PFSK-1 (cell line): Measurements from ENCODE around the gene KRTAP10-1.

ENCODE experiments used
- FOXP2 ChIP-seq: optimal IDR thresholded peaks from 2 replicates; pipeline ENCODE3; 2011; ENCODE audit warnings: borderline replicate concordance, control low read depth, inconsistent platforms; ENCODE audit not compliant: insufficient read depth; ENCODE audit errors: extremely low read length, extremely low read depth
- POLR2AphosphoS5 ChIP-seq: IDR thresholded peaks from 2 replicates; pipeline ENCODE4 v1.6.1; 2012; ENCODE audit warnings: low read depth, mild to moderate bottlenecking, control low read depth, low read length, moderate library complexity
- SIN3A ChIP-seq: IDR thresholded peaks from 2 replicates; pipeline ENCODE4 v1.6.1; 2012; ENCODE audit warnings: mild to moderate bottlenecking, low read length, moderate library complexity, borderline replicate concordance; ENCODE audit not compliant: insufficient read depth
- TAF1 ChIP-seq: IDR thresholded peaks from 2 replicates; pipeline ENCODE4 v1.6.1; 2012; ENCODE audit warnings: low read length, control low read depth, borderline replicate concordance; ENCODE audit not compliant: insufficient read depth
- TF ChIP-seq, protein P1 (sequence below), 2 experiments: IDR thresholded peaks; 2 replicates each; pipeline versions ENCODE4 v1.6.1 to v1.8.0; 2011 to 2012; ENCODE audit warnings: low read depth in 2 of 2, low read length in 2 of 2, control low read depth in 1 of 2, inconsistent platforms in 1 of 2, mild to moderate bottlenecking in 1 of 2, moderate library complexity in 1 of 2; ENCODE audit not compliant: insufficient read depth in 1 of 2

Gene KRTAP10-1

DNA sequence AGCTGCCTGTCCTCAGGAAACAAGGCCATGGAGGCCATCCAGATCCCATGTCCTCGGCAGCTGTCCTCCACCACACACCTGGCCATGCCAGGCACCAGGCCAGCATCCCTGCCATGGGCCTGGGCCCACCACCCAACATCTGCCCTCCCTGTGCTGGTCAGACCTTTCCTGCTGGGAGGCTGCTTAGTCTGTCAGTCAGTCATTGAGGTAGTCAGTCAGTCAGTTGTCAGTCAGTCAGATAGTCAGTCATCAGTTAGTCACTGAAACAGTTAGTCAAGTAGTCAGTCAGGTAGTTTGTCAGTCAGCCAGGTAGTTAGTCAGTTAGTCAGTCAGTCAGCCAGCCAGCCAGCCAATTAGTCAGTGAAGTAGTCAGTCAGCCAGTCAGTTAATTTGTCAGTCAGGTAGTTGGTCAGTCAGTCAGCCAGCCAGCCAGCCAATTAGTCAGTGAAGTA, 17.2 kb downstream of the KRTAP10-1 start:
- TF ChIP-seq, protein P1, sequence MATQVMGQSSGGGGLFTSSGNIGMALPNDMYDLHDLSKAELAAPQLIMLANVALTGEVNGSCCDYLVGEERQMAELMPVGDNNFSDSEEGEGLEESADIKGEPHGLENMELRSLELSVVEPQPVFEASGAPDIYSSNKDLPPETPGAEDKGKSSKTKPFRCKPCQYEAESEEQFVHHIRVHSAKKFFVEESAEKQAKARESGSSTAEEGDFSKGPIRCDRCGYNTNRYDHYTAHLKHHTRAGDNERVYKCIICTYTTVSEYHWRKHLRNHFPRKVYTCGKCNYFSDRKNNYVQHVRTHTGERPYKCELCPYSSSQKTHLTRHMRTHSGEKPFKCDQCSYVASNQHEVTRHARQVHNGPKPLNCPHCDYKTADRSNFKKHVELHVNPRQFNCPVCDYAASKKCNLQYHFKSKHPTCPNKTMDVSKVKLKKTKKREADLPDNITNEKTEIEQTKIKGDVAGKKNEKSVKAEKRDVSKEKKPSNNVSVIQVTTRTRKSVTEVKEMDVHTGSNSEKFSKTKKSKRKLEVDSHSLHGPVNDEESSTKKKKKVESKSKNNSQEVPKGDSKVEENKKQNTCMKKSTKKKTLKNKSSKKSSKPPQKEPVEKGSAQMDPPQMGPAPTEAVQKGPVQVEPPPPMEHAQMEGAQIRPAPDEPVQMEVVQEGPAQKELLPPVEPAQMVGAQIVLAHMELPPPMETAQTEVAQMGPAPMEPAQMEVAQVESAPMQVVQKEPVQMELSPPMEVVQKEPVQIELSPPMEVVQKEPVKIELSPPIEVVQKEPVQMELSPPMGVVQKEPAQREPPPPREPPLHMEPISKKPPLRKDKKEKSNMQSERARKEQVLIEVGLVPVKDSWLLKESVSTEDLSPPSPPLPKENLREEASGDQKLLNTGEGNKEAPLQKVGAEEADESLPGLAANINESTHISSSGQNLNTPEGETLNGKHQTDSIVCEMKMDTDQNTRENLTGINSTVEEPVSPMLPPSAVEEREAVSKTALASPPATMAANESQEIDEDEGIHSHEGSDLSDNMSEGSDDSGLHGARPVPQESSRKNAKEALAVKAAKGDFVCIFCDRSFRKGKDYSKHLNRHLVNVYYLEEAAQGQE (IDR thresholded peaks at IDR 0.05; ENCODE audit: insufficient read depth in 1 of 2, low read depth in 2 of 2, low read length in 2 of 2): no peak
- TF ChIP-seq FOXP2 (no peak), POLR2AphosphoS5 (no peak), SIN3A (no peak), TAF1 (no peak)

DNA sequence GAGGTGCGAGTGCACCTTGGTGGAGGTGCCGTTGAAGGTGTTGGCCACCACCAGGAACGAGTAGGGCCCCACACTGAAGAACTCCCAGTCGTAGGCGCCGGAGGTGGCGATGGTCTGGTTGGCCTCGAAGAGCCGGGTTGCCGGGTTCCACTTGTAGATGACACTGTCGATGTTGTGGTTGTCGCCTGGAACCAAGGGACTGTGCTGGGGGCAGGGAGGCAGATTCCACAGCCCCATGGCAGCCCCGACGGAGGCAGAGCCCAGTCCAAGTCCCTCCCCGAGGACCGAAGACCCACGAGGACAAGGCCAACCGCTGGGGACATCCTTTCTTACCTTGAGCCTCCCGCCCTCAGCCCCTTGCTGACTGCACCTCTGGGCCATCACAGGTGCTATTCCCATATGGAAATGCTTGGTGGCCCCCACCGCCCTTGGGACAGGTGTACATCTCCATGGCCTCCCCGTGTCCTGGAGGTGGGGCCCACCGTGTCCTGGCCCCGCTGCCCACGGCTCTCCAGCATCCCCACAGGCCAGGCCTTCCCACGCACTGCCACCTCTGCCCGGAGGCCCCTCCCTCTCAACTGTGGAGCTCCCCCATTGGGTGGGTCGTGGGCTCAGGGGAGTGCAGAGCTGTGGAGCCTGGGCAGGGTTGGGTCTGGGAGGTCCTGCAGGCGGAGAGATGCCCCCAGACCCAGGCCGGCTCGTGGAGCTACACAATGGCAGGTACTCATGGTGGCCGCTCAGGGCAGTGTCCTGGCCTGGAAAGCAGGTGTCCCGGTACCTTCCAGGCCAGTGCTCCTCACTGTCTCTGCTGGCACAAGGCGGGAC, 17.9 kb downstream of the KRTAP10-1 start:
- no peak for TF ChIP-seq POLR2AphosphoS5
- no peak for TF ChIP-seq SIN3A
- TF ChIP-seq, protein P1 (IDR thresholded peaks at IDR 0.05; ENCODE audit: insufficient read depth in 1 of 2, low read depth in 2 of 2, low read length in 2 of 2): no peak
- no peak for TF ChIP-seq TAF1
- no peak for TF ChIP-seq FOXP2

DNA sequence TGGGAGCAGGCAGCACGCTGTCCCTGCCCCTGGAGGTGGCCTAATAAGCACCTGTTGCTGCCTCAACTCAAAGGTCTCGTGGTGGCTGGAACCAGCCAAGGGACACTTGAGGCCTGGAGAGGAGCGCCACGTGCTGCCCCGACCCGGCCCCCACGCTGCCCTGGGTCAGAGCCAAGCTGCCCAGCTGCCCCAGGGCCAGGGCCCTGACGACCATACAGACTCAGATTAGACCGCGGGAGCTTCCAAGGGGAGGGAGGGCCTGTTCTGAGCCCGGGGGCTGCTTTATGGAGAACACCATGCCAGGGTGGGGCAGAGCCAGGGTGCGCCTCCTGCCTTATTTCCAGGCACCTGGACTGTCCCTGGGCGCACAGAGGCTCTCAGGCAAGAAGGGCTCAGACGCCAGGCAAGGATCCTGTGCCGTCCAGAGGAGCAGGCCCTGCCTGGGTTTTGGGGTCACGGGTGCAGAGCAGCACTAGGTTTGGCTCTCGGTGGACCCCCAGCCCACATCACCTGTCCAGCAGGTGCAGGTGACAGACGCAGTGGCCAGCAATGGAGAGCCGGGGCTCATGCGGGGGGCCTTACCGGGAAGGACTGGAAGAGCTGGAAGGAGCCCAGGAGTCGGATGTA, 18.6 kb downstream of the KRTAP10-1 start:
- TF ChIP-seq POLR2AphosphoS5 (no peak), SIN3A (no peak), FOXP2 (no peak), TAF1 (no peak)
- TF ChIP-seq, protein P1 (IDR thresholded peaks at IDR 0.05; ENCODE audit: insufficient read depth in 1 of 2, low read depth in 2 of 2, low read length in 2 of 2): no peak

GRCh38 chr21:44520326-44521300, 19.4 kb downstream of the KRTAP10-1 start:
- TF ChIP-seq POLR2AphosphoS5: no peak
- no peak for TF ChIP-seq FOXP2
- no peak for TF ChIP-seq TAF1
- TF ChIP-seq, protein P1 (IDR thresholded peaks at IDR 0.05; ENCODE audit: insufficient read depth in 1 of 2, low read depth in 2 of 2, low read length in 2 of 2): no peak
- TF ChIP-seq SIN3A: no peak
